ENCODE results near the gene SDF4.

- TF ChIP-seq POLR2AphosphoS5 (IDR thresholded peaks at IDR 0.05) = no peak
- TF ChIP-seq POLR2A (IDR thresholded peaks at IDR 0.05) = no peak
Measured at GRCh38 chr1:1199961-1200875, 31.6 kb downstream of the SDF4 start.

Data from upper lobe of left lung (tissue), 4 donors.